Measurements from ENCODE around the gene MKRN2OS. TPM values are rescaled to one million over a fixed set of nuclear protein-coding genes. Genes with fewer than 3 reads are reported as not detected.

The MKRN2OS gene
- total RNA-seq, 1 experiment from 2014 or later: 2.1 TPM

DNA sequence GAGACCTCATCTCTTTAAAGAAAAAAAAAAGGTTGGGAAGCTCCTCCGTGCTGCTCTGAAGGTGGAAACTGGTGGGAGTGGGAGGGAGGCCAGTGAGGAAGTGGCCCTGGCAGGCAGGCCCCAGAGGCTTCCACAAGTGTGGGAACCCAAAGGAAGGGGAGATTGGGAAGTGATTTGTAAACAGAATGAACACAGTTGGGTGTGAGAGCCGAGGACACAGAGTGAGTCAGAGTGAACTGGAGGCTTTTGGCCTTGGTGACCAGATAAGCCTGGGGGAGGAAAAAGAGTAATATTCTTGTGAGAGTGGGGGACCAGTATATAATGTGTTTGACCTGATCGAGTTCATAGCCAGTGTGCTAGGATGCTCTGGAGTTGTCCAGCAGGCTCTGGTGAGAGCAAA lies 34.6 kb upstream of the MKRN2OS start:
- peaks cover 8% of the 10 kb centered on the region for H3K4me1 Mint-ChIP-seq (ENCODE audit: low read depth, unreplicated experiment)
- no peaks in the 10 kb centered on the region for H3K27me3 Mint-ChIP-seq (ENCODE audit: unreplicated experiment)
- DNase-seq: no peak
- H3K27ac Mint-ChIP-seq (ENCODE audit: unreplicated experiment): peak overlapping the region; percentile 45
- BruUV-seq (replicated peaks): no TSS peak
- peaks cover 57% of the 10 kb centered on the region for H3K36me3 Mint-ChIP-seq (ENCODE audit: insufficient read depth, unreplicated experiment)
- intact Hi-C loops (cut with micrococcal nuclease; ENCODE audit: unreplicated experiment): no loop called here
- H3K4me3 Mint-ChIP-seq (ENCODE audit: low read depth, unreplicated experiment): no peak overlapping the region
- H3K9me3 Mint-ChIP-seq (ENCODE audit: low read depth, unreplicated experiment): no peaks in the 10 kb centered on the region
- TF ChIP-seq, protein P1, sequence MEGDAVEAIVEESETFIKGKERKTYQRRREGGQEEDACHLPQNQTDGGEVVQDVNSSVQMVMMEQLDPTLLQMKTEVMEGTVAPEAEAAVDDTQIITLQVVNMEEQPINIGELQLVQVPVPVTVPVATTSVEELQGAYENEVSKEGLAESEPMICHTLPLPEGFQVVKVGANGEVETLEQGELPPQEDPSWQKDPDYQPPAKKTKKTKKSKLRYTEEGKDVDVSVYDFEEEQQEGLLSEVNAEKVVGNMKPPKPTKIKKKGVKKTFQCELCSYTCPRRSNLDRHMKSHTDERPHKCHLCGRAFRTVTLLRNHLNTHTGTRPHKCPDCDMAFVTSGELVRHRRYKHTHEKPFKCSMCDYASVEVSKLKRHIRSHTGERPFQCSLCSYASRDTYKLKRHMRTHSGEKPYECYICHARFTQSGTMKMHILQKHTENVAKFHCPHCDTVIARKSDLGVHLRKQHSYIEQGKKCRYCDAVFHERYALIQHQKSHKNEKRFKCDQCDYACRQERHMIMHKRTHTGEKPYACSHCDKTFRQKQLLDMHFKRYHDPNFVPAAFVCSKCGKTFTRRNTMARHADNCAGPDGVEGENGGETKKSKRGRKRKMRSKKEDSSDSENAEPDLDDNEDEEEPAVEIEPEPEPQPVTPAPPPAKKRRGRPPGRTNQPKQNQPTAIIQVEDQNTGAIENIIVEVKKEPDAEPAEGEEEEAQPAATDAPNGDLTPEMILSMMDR (IDR thresholded peaks at IDR 0.05; ENCODE audit: unreplicated experiment): no peak
- CTCF ChIA-PET: no interaction called here

DNA sequence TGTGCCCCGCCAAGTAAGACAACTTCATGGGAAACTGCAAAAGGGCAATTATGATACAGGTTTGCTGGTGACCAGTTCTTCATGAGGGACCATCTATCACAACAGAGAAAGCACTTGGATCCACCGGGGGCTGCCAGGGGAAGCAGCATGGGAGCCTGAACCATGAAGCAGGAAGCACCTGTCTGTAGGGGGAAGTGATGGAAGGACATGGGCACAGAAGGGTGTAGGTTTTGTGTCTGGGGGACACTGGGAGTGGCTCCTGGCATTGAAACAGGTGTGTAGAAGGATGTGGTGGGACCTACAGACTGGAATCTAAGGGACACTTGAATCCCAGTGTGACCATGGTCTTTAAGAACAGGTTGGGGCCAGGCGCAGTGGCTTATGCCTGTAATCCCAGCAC lies 34.2 kb upstream of the MKRN2OS start:
- H3K4me3 Mint-ChIP-seq (ENCODE audit: low read depth, unreplicated experiment): no peak overlapping the region
- BruUV-seq (replicated peaks): no TSS peak
- CTCF ChIA-PET: interaction anchor here (1.1 kb wide), 1 partner anchor 8 kb away, joined by 6 read pairs; no protein-coding TSS in a partner anchor

DNA sequence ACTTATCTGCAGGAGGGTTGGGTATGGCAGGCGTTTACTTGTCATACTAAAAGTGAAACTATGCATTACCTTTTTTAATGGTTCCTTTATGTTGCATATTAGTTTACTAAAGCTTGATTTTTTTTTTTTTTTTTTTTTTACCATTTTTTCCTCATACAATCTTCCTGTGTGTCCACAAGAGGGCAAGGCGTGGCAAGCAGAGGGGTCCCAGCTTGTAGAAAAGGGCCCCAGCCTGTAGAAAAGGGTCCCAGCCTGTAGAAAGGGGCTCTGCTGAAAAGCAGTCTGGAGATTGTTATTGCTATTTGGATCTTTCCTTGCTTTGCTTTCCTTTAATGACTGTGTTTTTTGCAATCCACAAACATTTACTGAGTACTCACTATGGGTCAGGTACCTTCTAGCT lies 33.4 kb upstream of the MKRN2OS start:
- intact Hi-C loops (cut with micrococcal nuclease; ENCODE audit: unreplicated experiment): no loop called here
- Mint-ChIP-seq H3K9me3 (ENCODE audit: low read depth, unreplicated experiment) (no peaks in the 10 kb centered on the region), H3K4me1 (ENCODE audit: low read depth, unreplicated experiment) (peaks cover 8% of the 10 kb centered on the region), H3K4me3 (ENCODE audit: low read depth, unreplicated experiment) (no peak overlapping the region), H3K36me3 (ENCODE audit: insufficient read depth, unreplicated experiment) (peaks cover 49% of the 10 kb centered on the region), H3K27me3 (ENCODE audit: unreplicated experiment) (no peaks in the 10 kb centered on the region), H3K27ac (ENCODE audit: unreplicated experiment) (no peak overlapping the region)
- TF ChIP-seq, protein P1 (IDR thresholded peaks at IDR 0.05; ENCODE audit: unreplicated experiment): no peak
- DNase-seq: no peak
- CTCF ChIA-PET: interaction anchor here (0.6 to 1.1 kb wide), 4 partner anchors 9 to 209 kb away, joined by 3 to 6 read pairs (median 4); no protein-coding TSS in a partner anchor
- BruUV-seq (replicated peaks): no TSS peak

More for the DNA sequence above, 34.2 kb upstream of the MKRN2OS start:
- TF ChIP-seq, protein P1 (IDR thresholded peaks at IDR 0.05; ENCODE audit: unreplicated experiment): no peak
- Mint-ChIP-seq H3K27ac (ENCODE audit: unreplicated experiment) (peak overlapping the region; percentile 45), H3K4me1 (ENCODE audit: low read depth, unreplicated experiment) (peaks cover 8% of the 10 kb centered on the region), H3K9me3 (ENCODE audit: low read depth, unreplicated experiment) (no peaks in the 10 kb centered on the region), H3K27me3 (ENCODE audit: unreplicated experiment) (no peaks in the 10 kb centered on the region), H3K36me3 (ENCODE audit: insufficient read depth, unreplicated experiment) (peaks cover 55% of the 10 kb centered on the region)
- DNase-seq: no peak
- intact Hi-C loops (cut with micrococcal nuclease; ENCODE audit: unreplicated experiment): no loop called here

DNA sequence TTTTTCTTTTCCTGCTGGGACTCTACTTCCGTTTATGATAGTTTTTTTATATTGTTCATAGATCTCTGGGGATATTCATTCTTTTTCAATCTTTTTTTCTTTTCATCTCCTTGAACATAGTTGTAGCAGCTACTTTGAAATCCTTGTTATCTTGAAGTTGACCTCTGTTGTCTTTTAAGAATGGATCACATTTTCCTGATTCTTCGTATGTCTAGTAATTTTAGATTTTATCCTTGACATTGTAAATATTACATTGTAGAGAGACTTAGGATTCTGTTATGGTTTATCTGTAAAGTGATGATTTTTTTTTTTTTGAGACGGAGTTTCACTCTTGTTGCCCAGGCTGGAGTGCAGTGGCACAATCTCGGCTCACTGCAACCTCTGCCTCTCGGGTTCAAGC lies 32.1 kb upstream of the MKRN2OS start:
- CTCF ChIA-PET: no interaction called here
- peaks cover 8% of the 10 kb centered on the region for H3K4me1 Mint-ChIP-seq (ENCODE audit: low read depth, unreplicated experiment)
- BruUV-seq (replicated peaks): no TSS peak
- H3K9me3 Mint-ChIP-seq (ENCODE audit: low read depth, unreplicated experiment): no peaks in the 10 kb centered on the region
- TF ChIP-seq, protein P1 (IDR thresholded peaks at IDR 0.05; ENCODE audit: unreplicated experiment): no peak
- H3K27ac Mint-ChIP-seq (ENCODE audit: unreplicated experiment): no peak overlapping the region
- no peak for DNase-seq
- H3K27me3 Mint-ChIP-seq (ENCODE audit: unreplicated experiment): no peaks in the 10 kb centered on the region
- intact Hi-C loops (cut with micrococcal nuclease; ENCODE audit: unreplicated experiment): no loop called here
- no peak overlapping the region for H3K4me3 Mint-ChIP-seq (ENCODE audit: low read depth, unreplicated experiment)
- H3K36me3 Mint-ChIP-seq (ENCODE audit: insufficient read depth, unreplicated experiment): peaks cover 51% of the 10 kb centered on the region
